ENCODE measurements around the gene WHRN.

The WHRN gene

DNA sequence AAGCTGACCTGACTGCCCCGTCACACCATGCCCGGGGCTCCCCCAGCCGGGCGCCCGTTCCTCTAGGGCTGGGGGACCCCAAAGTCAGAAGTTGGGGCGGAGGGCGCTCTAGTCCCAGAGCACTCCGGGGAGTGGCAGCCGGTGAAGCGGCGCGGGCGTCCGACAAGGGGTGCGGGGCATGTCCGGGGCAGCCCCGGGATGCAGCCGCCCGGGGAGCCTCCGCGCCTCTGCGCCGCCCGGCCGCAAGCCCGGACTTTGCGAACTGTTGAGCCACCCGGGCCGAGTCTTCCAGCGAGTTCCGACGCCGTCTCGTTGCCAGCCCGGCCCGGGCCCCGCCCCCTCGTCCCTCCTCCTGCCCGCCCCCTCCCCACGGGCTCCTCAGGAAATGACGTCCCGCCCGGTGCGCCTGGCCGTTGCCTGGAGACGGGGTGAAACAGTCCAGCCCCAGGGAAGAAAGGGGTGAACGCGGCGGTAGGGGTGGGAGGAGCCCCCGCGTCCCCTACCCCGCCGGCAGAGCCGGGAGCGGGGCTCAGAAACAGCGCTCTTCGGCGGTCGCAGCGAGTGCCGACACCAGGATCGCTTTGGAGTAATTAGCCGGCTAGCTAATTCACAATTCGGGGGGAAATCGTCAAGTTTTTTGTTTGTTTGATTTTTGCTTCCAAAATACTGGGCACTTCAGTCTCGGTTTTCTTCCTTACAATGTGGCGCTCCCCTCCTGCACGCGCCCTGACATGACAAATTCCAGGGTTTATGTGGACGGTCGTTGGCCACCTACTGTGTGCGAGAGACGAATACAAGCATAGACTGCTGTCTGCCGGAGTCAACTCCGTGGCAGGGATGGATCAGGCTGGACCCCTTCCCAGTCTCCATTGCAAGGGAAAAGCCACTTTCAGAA is at the start of gene WHRN:
TSS of gene WHRN (minus strand) at position 287 of the 895 bp plus-strand sequence. CDS start 672 bp downstream, outside the sequence.
- DNase-seq, result peak; percentile 91

DNA sequence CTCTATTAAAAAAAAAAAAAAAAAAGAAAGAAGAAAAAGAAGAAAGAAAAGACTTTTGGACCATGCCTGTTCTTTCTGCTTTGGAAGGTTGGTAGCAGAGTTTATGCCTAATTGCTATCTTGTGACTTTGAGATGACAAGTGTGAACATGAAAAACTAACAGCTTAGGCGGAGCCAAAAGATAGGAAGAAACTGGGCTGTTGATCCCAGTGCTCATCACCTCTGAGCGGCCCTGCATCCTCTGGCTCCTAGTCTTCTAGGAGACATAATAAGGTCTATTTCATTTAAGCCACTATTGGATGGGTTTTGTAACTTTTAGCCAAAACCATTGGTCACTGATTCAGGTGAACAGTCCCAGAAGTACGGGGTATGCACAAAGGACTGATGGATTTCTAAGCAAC is 47.9 kb upstream of the WHRN start:
- no peak for DNase-seq

DNA sequence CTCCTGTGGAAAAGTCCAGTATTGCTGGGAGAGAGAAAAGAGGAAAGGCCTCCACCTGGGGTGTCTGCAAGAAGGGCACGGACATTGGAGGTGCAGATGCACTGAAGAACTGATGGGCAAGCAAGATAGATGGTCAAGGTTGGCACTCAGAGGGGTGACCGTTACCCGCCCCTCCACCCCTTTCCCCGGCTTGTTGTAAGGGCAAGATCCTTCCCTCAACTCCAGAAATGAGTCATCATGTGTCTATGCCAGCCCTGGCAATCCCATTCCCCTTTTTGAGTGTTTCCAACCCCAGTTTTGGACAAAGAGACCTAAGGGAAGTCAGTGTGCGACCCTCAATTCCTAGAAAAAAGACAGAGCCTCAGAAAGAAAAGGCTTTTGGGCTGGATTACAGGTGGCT is 47.4 kb upstream of the WHRN start:
- DNase-seq, result no peak

- DNase-seq, result no peak
Observed at GRCh38 chr9:114551750-114552685, 46.7 kb upstream of the WHRN start.

- DNase-seq, result no peak
Observed at GRCh38 chr9:114549697-114550330, 44.5 kb upstream of the WHRN start.

DNA sequence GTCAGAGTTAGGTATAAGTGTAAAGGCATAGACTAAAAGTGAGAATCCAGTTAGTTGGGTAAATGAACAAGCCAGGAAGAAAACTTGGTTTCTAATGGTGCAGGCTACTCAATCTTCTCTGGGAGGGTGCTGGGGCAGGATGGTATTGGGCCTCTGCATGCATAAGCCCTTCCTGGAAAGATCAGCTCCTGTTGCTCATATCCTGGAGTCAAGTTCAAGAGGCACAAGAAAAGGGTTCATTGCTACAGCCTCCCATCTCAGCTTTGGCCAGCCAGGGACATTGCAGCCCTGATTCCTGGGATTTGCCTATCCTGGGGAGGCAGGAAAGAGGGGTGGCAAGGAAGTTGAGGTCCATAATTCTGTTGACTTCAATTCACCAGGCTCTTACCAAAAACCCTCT is 41.6 kb upstream of the WHRN start:
- no peak for DNase-seq

DNA sequence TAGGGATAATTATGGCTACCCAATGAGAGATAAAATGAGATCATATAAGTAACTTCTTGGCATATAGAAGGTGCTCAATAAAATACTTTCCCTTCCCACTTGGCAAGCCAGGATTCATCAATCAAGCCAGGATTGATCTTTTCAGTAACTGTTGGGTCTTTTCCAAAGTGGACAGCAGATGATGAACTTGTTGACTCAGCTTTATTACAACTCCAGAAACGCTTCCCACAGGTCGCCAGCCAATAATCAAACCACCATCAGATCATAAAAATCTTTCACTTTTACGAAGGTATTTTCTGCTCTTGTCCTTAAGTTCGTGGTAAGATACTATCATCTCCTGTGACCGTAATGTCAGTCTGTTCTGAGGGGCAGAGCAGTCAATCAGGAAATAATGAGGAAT is 39.8 kb upstream of the WHRN start:
- DNase-seq, result no peak

- no peak for DNase-seq
Observed at GRCh38 chr9:114539701-114540380, 34.6 kb upstream of the WHRN start.

DNA sequence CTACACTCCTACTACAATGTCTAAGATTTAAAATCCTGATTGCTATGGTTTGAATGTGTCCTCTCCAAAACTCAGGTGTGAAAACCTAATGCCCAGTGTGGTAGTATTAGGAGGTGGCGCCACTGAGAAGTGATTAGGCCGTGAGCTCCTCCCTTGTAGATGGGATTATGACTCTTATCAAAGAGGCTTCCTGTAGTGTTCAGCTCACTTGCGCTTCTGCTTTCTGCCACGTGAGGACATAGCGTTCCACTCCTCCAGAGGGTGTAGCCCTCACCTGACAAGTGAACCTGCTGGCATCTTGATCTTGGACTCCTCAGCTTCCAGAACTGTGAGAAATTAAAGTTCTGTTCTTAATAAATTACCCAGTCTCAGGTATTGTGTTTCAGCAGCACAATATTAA is 33.0 kb upstream of the WHRN start:
- no peak for DNase-seq

- DNase-seq, result no peak
Observed at GRCh38 chr9:114532561-114533237, 27.4 kb upstream of the WHRN start.

DNA sequence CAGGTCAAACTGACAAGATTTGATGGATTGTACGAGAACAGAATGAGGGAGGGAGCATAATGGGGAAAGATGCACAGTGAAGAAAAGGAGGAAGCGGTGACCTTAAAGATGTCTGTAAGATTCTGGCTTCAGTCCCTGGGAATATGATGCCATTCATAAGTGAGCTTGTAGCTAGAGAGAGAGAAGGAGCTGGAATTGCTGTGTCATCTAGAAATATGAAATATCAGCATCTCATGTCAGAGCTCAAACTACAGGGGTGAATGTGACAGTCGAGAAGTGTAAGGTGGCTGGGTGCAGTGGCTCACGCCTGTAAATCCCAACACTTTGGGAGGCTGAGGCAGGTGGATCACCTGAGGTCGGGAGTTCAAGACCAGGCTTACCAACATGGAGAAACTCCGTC is 24.0 kb upstream of the WHRN start:
- no peak for DNase-seq

GRCh38 chr9:114526807-114527206 is 21.5 kb upstream of the WHRN start:
- DNase-seq, result no peak

- no peak for DNase-seq
Observed at GRCh38 chr9:114525513-114525912, 20.2 kb upstream of the WHRN start.

DNA sequence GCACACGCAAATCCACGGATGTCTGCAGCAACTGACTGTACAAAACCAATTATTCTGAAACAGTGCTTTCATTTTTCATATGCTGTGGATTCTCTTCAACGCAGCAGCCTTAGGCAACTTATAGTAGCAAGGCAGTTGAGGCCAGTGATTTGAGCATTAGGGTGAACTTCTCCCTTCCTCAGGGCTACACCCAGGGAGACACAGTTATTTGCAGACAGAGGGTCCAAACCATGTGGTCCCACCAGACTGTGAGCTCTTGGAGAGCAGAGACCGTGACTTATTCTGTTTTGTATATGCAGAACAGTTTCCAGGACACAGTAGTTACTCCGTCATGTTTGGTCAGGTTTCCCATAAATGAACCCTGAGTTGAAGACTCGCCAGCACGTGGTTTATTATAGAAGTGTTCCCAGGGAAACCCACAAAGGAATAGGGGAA is 19.0 kb upstream of the WHRN start:
- no peak for DNase-seq

DNA sequence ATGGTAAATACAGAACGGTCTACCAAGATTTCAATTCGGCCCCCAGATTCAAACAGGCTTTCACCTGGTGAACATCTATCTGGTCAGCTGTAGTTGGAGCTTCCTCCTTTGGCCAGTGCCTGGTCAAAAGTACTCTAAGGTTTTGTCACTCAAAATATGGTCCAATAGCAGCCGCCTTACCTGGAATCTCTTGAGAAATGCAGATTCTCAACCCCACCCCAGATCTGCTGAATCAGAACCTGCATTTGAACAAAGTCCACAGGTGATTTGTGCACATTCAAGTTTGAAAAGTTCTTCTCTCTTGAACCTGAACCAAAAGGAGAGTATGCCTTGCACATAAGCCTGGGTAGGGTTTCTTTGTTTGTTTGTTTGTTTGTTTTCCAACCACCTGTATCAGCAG is 17.6 kb upstream of the WHRN start:
- no peak for DNase-seq

DNA sequence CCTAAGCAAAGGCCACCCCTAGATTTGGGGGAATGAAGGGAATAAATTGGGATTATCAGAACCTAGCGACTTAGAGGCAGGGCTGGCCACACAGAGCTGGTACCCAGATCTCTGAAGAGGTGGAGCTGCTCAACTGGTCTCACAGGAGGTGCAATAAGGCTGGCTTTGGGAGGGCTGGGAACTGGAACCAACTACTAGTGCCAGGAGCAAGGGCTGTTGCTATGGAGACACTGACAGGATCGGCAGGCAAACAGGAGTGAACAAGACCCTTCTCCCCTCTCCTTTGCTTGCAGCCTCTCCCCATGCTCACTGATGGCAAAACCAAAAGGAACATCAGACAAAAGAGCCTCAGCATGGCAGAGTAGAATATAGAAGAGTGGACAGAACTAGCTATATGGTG is 17.0 kb upstream of the WHRN start:
- no peak for DNase-seq

DNA sequence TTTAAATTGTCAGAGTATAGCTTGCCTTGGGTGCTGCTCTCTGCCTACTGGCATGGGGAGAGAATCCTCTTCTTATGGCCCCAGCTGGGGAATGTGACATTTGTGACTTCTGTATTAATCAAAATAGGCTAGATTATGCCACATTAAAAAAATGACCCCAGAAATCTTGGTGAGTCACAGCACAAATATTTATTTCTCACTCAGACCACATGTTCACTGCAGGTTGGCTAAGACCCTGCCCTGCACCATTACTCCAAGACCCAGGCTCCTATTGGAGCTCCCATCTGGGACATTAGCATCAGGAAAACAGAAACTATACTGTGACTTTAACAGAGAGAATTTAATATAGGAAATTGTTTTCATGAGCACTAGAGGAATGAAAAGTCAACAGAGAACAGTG is 16.6 kb upstream of the WHRN start:
- DNase-seq, result no peak

DNA sequence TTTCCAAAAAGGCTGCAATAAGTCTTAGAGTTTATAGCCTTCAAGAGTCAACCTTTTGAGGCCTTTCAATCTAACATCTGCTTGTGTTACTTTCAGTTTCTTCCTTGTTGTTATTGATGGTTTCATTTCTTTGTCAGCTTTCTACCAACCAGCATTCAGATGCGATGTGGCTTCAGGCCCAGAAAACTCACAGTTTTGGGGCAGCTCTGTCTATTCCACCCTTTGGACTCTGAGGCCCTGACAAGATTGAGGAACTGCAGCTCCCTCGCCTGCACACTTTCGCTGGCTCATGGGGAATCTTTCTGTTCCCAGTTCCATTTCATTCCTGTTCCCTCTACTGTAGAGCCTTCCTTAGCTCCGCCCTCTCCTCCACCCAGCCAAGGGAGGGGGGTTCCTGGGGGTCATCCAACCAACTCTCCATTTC is 13.3 kb upstream of the WHRN start:
- DNase-seq, result no peak

- no peak for DNase-seq
Observed at GRCh38 chr9:114518120-114518519, 12.8 kb upstream of the WHRN start.

- no peak for DNase-seq
Observed at GRCh38 chr9:114516913-114517312, 11.6 kb upstream of the WHRN start.

- DNase-seq, result no peak
Observed at GRCh38 chr9:114515528-114515927, 10.3 kb upstream of the WHRN start.

DNA sequence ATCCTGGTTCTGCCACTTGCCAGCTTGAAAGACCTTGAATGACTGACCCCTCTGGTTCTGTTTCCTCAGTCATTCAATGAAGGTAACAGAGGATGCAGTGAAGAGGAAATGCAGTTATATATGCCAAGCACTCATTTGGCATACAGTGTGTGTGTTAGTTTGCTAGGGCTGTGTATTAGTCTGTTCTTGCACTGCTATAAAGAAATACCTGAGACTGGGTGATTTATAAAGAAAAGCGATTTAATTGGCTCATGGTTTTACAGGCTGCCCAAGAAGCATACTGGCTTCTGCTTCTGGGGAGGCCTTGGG is 8.6 kb upstream of the WHRN start:
- no peak for DNase-seq

Measured in NCI-H1092 (cell line).